GM10266 (cell line): Measurements from ENCODE around the gene ALDOA.
A peak's percentile ranks its signal among the peaks of the same experiment; 100 is the strongest.

Experiments used
- DNase-seq: peaks from one replicate; pipeline ENCODE4 v3.0.0; 2012; ENCODE audit errors: extremely low spot score
- CTCF ChIP-seq: IDR thresholded peaks from 2 replicates; pipeline ENCODE4 v1.5.1; 2012; ENCODE audit warnings: mild to moderate bottlenecking, low read depth; ENCODE audit not compliant: control insufficient read depth, insufficient read depth; ENCODE audit errors: missing control alignments

ALDOA gene

GRCh38 chr16:30075503-30076275, 10.1 kb downstream of the ALDOA start, which contains the start of gene PPP4C:
PPP4C (plus strand) TSS chr16:30075994; CDS start chr16:30076378, 384 bp downstream.
- peak; percentile 94 for DNase-seq
- no peak for TF ChIP-seq CTCF

GRCh38 chr16:30076276-30076791, 10.8 kb downstream of the ALDOA start:
- no peak for DNase-seq
- no peak for TF ChIP-seq CTCF

- TF ChIP-seq CTCF: no peak
- DNase-seq: no peak
These were observed 12.1 kb downstream of the ALDOA start for GRCh38 chr16:30077656-30078055.

- TF ChIP-seq CTCF: no peak
- no peak for DNase-seq
These were observed 13.2 kb downstream of the ALDOA start for GRCh38 chr16:30078744-30079143.

- no peak for TF ChIP-seq CTCF
- no peak for DNase-seq
These were observed 13.9 kb downstream of the ALDOA start for GRCh38 chr16:30079480-30079879.

- no peak for DNase-seq
- no peak for TF ChIP-seq CTCF
These were observed 17.1 kb downstream of the ALDOA start for GRCh38 chr16:30082545-30083090.

- DNase-seq: no peak
- no peak for TF ChIP-seq CTCF
These were observed 17.9 kb downstream of the ALDOA start for GRCh38 chr16:30083216-30084055.
